SK-N-SH treated with all-trans-retinoic acid at 6 μM for 48 hours (cell line): ENCODE results near the gene OR51E2.

Source experiments
- ATAC-seq: fragments of 200-7000 bp; cut with Tn5 transposase; 3 replicates; pipeline ENCODE4 v1.9.1; 2020; ENCODE audit warnings: mild to moderate bottlenecking, moderate library complexity
- ARNTL ChIP-seq: fragments of 450-650 bp; formaldehyde crosslinking; IDR thresholded peaks from 2 replicates; pipeline ENCODE4 v1.5.0; 2020; ENCODE audit warnings: low read depth, mild to moderate bottlenecking, moderate library complexity, borderline replicate concordance
- BACH2 ChIP-seq: fragments of 250-450 bp; sonication (Bioruptor Pico); IDR thresholded peaks from 2 replicates; pipeline ENCODE4 v1.9.0; 2021; ENCODE audit warnings: mild to moderate bottlenecking, borderline replicate concordance
- CREB5 ChIP-seq: fragments of 250-450 bp; sonication (Bioruptor Pico); IDR thresholded peaks from 2 replicates; pipeline ENCODE4 v1.5.1; 2020; ENCODE audit warnings: low read depth, mild to moderate bottlenecking, moderate library complexity
- CSDC2 ChIP-seq: fragments of 250-450 bp; sonication (Bioruptor Pico); IDR thresholded peaks from 2 replicates; pipeline ENCODE4 v1.5.0; 2020; ENCODE audit warnings: mild to moderate bottlenecking, moderate library complexity
- CSRNP3 ChIP-seq: fragments of 250-450 bp; sonication (Bioruptor Pico); IDR thresholded peaks from 2 replicates; pipeline ENCODE4 v1.5.1; 2021; ENCODE audit warnings: mild to moderate bottlenecking, moderate library complexity
- GLIS3 ChIP-seq: fragments of 250-450 bp; sonication (Bioruptor Pico); IDR thresholded peaks from 2 replicates; pipeline ENCODE4 v1.5.0; 2020; ENCODE audit warnings: mild to moderate bottlenecking, moderate library complexity
- OSR1 ChIP-seq: fragments of 250-450 bp; sonication (Bioruptor Pico); IDR thresholded peaks from 2 replicates; pipeline ENCODE4 v1.8.0; 2022; ENCODE audit warnings: moderate library complexity, mild to moderate bottlenecking, inconsistent platforms
- PATZ1 ChIP-seq: fragments of 250-450 bp; sonication (Bioruptor Pico); IDR thresholded peaks from 2 replicates; pipeline ENCODE4 v1.8.0; 2020; ENCODE audit warnings: mild to moderate bottlenecking, moderate library complexity, borderline replicate concordance
- POU6F1 ChIP-seq: fragments of 250-450 bp; sonication (Bioruptor Pico); IDR thresholded peaks from 2 replicates; pipeline ENCODE4 v1.8.0; 2021; ENCODE audit warnings: low read depth, mild to moderate bottlenecking, moderate library complexity, borderline replicate concordance
- SNAI2 ChIP-seq: fragments of 250-450 bp; sonication (Bioruptor Pico); IDR thresholded peaks from 2 replicates; pipeline ENCODE4 v1.5.0; 2020; ENCODE audit warnings: mild to moderate bottlenecking, moderate library complexity
- TCF4 ChIP-seq: fragments of 250-450 bp; sonication (Bioruptor Pico); IDR thresholded peaks from 2 replicates; pipeline ENCODE4 v1.8.0; 2021; ENCODE audit warnings: mild to moderate bottlenecking, moderate library complexity, borderline replicate concordance
- TSHZ2 ChIP-seq: fragments of 250-450 bp; sonication (Bioruptor Pico); IDR thresholded peaks from 2 replicates; pipeline ENCODE4 v1.5.0; 2020; ENCODE audit warnings: mild to moderate bottlenecking, moderate library complexity
- ZC3H10 ChIP-seq: fragments of 250-450 bp; sonication (Bioruptor Pico); IDR thresholded peaks from 2 replicates; pipeline ENCODE4 v1.5.1; 2021; ENCODE audit warnings: mild to moderate bottlenecking, moderate library complexity
- ZNF70 ChIP-seq: fragments of 450-650 bp; formaldehyde crosslinking; IDR thresholded peaks from 2 replicates; pipeline ENCODE4 v1.5.0; 2020; ENCODE audit warnings: mild to moderate bottlenecking, moderate library complexity
- ZNF8 ChIP-seq: fragments of 450-650 bp; formaldehyde crosslinking; IDR thresholded peaks from 2 replicates; pipeline ENCODE4 v1.5.0; 2020; ENCODE audit warnings: mild to moderate bottlenecking, moderate library complexity

The OR51E2 gene

GRCh38 chr11:4639931-4640330 is 57.7 kb downstream of the OR51E2 start:
- no peak for TF ChIP-seq BACH2 (CRISPR knock-in tag)
- TF ChIP-seq CREB5: no peak
- TF ChIP-seq PATZ1: no peak
- no peak for TF ChIP-seq GLIS3
- no peak for TF ChIP-seq ZNF8
- no peak for TF ChIP-seq OSR1 (CRISPR knock-in tag)
- TF ChIP-seq TSHZ2 (CRISPR knock-in tag): no peak
- TF ChIP-seq ZC3H10 (CRISPR knock-in tag): no peak
- no peak for ATAC-seq

- no peak for TF ChIP-seq PATZ1
- peak; percentile 15 for ATAC-seq
Observed at GRCh38 chr11:4637662-4638047, 60.0 kb downstream of the OR51E2 start.

- ATAC-seq: peak; percentile 99
- TF ChIP-seq BACH2 (CRISPR knock-in tag): no peak
Observed at GRCh38 chr11:4636962-4637661, 60.5 kb downstream of the OR51E2 start, which contains the start of gene OR51D1. OR51D1 (plus strand) TSS chr11:4637477; CDS start chr11:4639791, 2,314 bp downstream.

- TF ChIP-seq POU6F1 (no peak), ARNTL (CRISPR knock-in tag) (no peak), CSRNP3 (CRISPR knock-in tag) (no peak), PATZ1 (no peak), TCF4 (no peak), GLIS3 (no peak), CSDC2 (CRISPR knock-in tag) (no peak), SNAI2 (CRISPR knock-in tag) (no peak), ZNF70 (no peak), CREB5 (no peak)
Observed at GRCh38 chr11:4636136-4636535, 61.5 kb downstream of the OR51E2 start.

More at GRCh38 chr11:4636136-4636535, 61.5 kb downstream of the OR51E2 start:
- no peak for ATAC-seq
